K562 (cell line): ENCODE data around the gene MRGPRE. TPM values are rescaled to one million over a fixed set of nuclear protein-coding genes. Genes with fewer than 3 reads are reported as not detected.
"Not testable (repeated sequence)": the region's sequence is repeated elsewhere in the genome, so short reads cannot be mapped to it uniquely, and the experiment has no call there.

Experiments used
- ATAC-seq: fragments of 200-7000 bp; cut with Tn5 transposase; 3 replicates; pipeline ENCODE4 v1.9.1; 2020; ENCODE audit warnings: moderate library complexity
- BruUV-seq: library from RNA; stranded (reverse); fragments of 400-500 nt; replicated peaks from 2 replicates; lab custom pipeline; 2021; lab: Mats Ljungman, UMichigan
- CTCF ChIA-PET: fragments of 300-600 bp; formaldehyde crosslinking; extraction: SDS; loops from one replicate; lab custom pipeline; 2021; ENCODE audit warnings: low intra/inter-chr PET ratio; lab: Yijun Ruan, JAX
- POLR2A ChIA-PET: fragments of 300-600, 350-650 bp; sonication (Branson Sonifier 250); formaldehyde crosslinking; extraction: SDS; loops from one replicate; lab custom pipeline; 2021; ENCODE audit warnings: antibody characterized with exemption, inconsistent platforms; lab: Yijun Ruan, JAX
- DNase-seq, 4 experiments: peaks; one replicate each; pipeline versions ENCODE4 v3.0.0 to v3.0.0-alpha.2; 2011 to 2018; ENCODE audit warnings: low spot score in 3 of 4, mixed read lengths in 3 of 4; ENCODE audit errors: extremely low read depth in 1 of 4
- FAIRE-seq: peaks from 2 replicates; lab custom pipeline; 2011; peaks lifted over from hg19 to GRCh38; lab: Jason Lieb, UNC
- H2AFZ ChIP-seq: 2 replicates; pipeline ENCODE4 v1.6.0; 2011; ENCODE audit warnings: low read depth, low read length, control low read depth, inconsistent platforms
- H3K27ac ChIP-seq: fragments of 200-600 bp; 3 replicates; pipeline ENCODE4 v1.8.0; 2011; ENCODE audit warnings: low read depth, mild to moderate bottlenecking, control low read depth, inconsistent platforms, low read length, moderate library complexity, mixed read lengths; ENCODE audit errors: extremely low read depth
- H3K27me3 ChIP-seq, 2 experiments: fragments of 300-600 bp in 1 of 2; 2 replicates in 1 of 2; 3 replicates in 1 of 2; pipeline versions ENCODE4 v1.6.0 to v1.8.0; 2011; ENCODE audit warnings: inconsistent platforms in 2 of 2, low read length in 2 of 2, mild to moderate bottlenecking in 1 of 2, mixed read lengths in 1 of 2, moderate library complexity in 1 of 2; ENCODE audit not compliant: control insufficient read depth in 2 of 2, insufficient read depth in 2 of 2
- H3K36me3 ChIP-seq: fragments of 300-600 bp; 3 replicates; pipeline ENCODE4 v1.8.0; 2011; ENCODE audit warnings: mild to moderate bottlenecking, low read length, inconsistent platforms; ENCODE audit not compliant: control insufficient read depth, insufficient read depth
- H3K4me1 ChIP-seq, 2 experiments: fragments of 200-600 bp in 1 of 2; replicated peaks in 1 of 2; 2 replicates in 1 of 2; 3 replicates in 1 of 2; pipeline versions ENCODE4 v1.5.1 to v1.8.0; 2011; ENCODE audit warnings: inconsistent platforms in 2 of 2, low read length in 2 of 2, mild to moderate bottlenecking in 1 of 2, mixed read lengths in 1 of 2, moderate library complexity in 1 of 2; ENCODE audit not compliant: control insufficient read depth in 2 of 2, insufficient read depth in 2 of 2
- H3K4me2 ChIP-seq: 2 replicates; pipeline ENCODE4 v1.6.1; 2011; ENCODE audit warnings: low read length, control low read depth, inconsistent platforms, mixed read lengths; ENCODE audit not compliant: insufficient read depth
- H3K4me3 ChIP-seq: fragments of 200-600 bp; sonication (generic), shearing (Covaris generic); 2 replicates; pipeline ENCODE4 v1.5.1; 2016; ENCODE audit warnings: control low read depth, inconsistent platforms
- H3K79me2 ChIP-seq: fragments of 200-600 bp; 3 replicates; pipeline ENCODE4 v1.8.0; 2011; ENCODE audit warnings: low read length, inconsistent platforms; ENCODE audit not compliant: control insufficient read depth, insufficient read depth
- H3K9ac ChIP-seq, 2 experiments: 2 replicates each; pipeline versions ENCODE4 v1.6.0 to v1.6.1; 2011; ENCODE audit warnings: low read depth in 2 of 2, low read length in 2 of 2, control low read depth in 1 of 2, inconsistent platforms in 1 of 2, mild to moderate bottlenecking in 1 of 2, mixed read lengths in 1 of 2; ENCODE audit not compliant: insufficient read depth in 1 of 2
- H3K9me1 ChIP-seq: one replicate; pipeline ENCODE4 v1.6.0; 2011; ENCODE audit warnings: inconsistent platforms, mild to moderate bottlenecking, low read length, moderate library complexity; ENCODE audit not compliant: control insufficient read depth, insufficient read depth
- H3K9me3 ChIP-seq: replicated peaks from 2 replicates; pipeline ENCODE4 v1.5.1; 2011; ENCODE audit warnings: low read depth, low read length, inconsistent platforms; ENCODE audit not compliant: control insufficient read depth, insufficient read depth
- H4K20me1 ChIP-seq: replicated peaks from 2 replicates; pipeline ENCODE4 v1.6.1; 2011; ENCODE audit warnings: low read length, inconsistent platforms, mixed read lengths; ENCODE audit not compliant: control insufficient read depth, insufficient read depth
- WGBS: fragments of 100-300 bp; shearing (Covaris generic); methylation state at CpG from one replicate; pipeline ENCODE4 v1.1.6; 2016; ENCODE audit warnings: low coverage, mixed read lengths; ENCODE audit not compliant: insufficient coverage; ENCODE audit errors: missing lambda C conversion rate; 5-methylcytosine and 5-hydroxymethylcytosine counted together
- in situ Hi-C: fragments of 300-500 bp; cut with MboI; formaldehyde crosslinking; loops from 4 replicates; pipeline ENCODE4 v1.15.0; 2018; ENCODE audit warnings: inconsistent platforms, mixed read lengths
- intact Hi-C: fragments of 100-400 bp; cut with micrococcal nuclease; formaldehyde crosslinking; loops from 2 replicates; pipeline ENCODE4 v1.14.2; 2022
- polyA plus RNA-seq, 8 experiments: library from polyadenylated mRNA; depleted of rRNA in 4 of 8; stranded (reverse) in 5 of 8; unstranded in 3 of 8; fragments of >200 nt; fragmentation: Nextera tagmentation in 2 of 8; fragmentation: Illumina TruSeq in 1 of 8; extraction: Ambion mirVana in 2 of 8; extraction: Trizol in 1 of 8; gene quantifications; 2 replicates each; pipeline versions ENCODE4 v1.2.1 to v1.2.3, GENCODE V29; 2011 to 2014; ENCODE audit warnings: inconsistent platforms in 1 of 8, missing spikeins in 1 of 8
- total RNA-seq, 7 experiments: library from RNA; depleted of rRNA in 6 of 7; stranded (reverse); fragments of >200 nt in 6 of 7; fragmentation: Illumina TruSeq in 2 of 7; extraction: Trizol in 2 of 7; gene quantifications; 2 replicates each; pipeline versions ENCODE4 v1.2.1 to v1.2.3, GENCODE V29; 2011 to 2021; ENCODE audit warnings: low replicate concordance in 1 of 7

The MRGPRE gene
- total and polyA plus RNA-seq, 9 of the 15 experiments (the other 6 are each of a cell fraction or from before 2014, with no cell fraction given) = not detected

DNA sequence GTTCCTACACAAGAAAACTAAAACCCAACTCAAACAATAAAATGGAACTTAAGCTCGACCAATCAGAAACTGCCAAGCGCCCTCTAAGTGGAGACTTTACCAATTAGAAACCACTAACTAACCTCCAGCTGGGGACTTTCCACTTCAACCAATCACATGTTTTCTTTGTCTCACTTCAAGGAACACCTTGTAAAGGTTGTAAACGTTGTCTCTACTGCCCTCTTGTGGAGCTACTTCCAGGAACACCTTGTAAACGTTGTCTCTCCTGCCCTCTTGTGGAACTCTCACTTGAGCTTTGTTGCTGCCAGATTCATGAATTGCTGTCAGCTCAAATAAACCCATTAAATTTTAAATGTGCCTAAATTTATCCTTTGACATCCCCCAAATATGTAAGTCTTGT lies 46.7 kb upstream of the MRGPRE start:
- H3K4me3 ChIP-seq, H3K4me2 ChIP-seq, CTCF ChIA-PET, intact Hi-C loops, H3K36me3 ChIP-seq, H3K9ac ChIP-seq, BruUV-seq, DNase-seq, H2AFZ ChIP-seq, H3K27ac ChIP-seq, H3K79me2 ChIP-seq, H3K27me3 ChIP-seq, H4K20me1 ChIP-seq, in situ Hi-C loops, H3K9me1 ChIP-seq, H3K9me3 ChIP-seq, H3K4me1 ChIP-seq, POLR2A ChIA-PET: not testable (repeated sequence)
- WGBS = no CpG with 5 or more reads among the region's 4 CpGs
- ATAC-seq (peak; percentile 90), FAIRE-seq (peak; percentile 98)

DNA sequence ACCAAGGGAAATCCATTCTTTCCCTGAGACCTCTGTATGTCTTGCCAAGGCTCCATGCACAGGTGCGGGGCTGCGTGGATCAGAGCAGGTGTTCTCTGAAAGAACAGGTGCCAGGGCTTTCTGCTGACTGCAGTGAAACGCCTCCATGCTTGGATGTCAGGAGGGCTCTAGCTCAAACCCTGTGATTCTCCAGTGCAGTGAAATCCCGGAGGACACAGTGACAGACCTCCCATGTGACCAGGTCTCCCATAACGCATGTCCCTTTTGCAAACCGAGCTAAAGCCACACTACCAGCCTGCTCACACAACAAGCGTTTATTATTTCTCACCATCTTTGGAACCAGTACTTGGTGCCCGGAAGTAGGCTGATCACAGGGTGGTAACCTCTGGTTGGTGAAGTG lies 41.4 kb upstream of the MRGPRE start:
- no CpG with 5 or more reads among the region's 8 CpGs for WGBS
- H3K9me3 ChIP-seq, H3K27ac ChIP-seq, H3K4me2 ChIP-seq, intact Hi-C loops, H3K9ac ChIP-seq, H3K4me3 ChIP-seq, H3K27me3 ChIP-seq, in situ Hi-C loops, H3K79me2 ChIP-seq, CTCF ChIA-PET, DNase-seq, H3K9me1 ChIP-seq, H2AFZ ChIP-seq, POLR2A ChIA-PET, BruUV-seq, ATAC-seq, H3K4me1 ChIP-seq, H3K36me3 ChIP-seq, H4K20me1 ChIP-seq, FAIRE-seq: not testable (repeated sequence)

GRCh38 chr11:3262548-3262947 lies 30.3 kb upstream of the MRGPRE start:
- intact Hi-C loops, H3K36me3 ChIP-seq, in situ Hi-C loops, POLR2A ChIA-PET, CTCF ChIA-PET, H3K27me3 ChIP-seq, H3K4me3 ChIP-seq, H3K9me1 ChIP-seq, H3K4me1 ChIP-seq, H3K9ac ChIP-seq, H3K9me3 ChIP-seq, H4K20me1 ChIP-seq, H2AFZ ChIP-seq, H3K4me2 ChIP-seq, H3K79me2 ChIP-seq: not testable (repeated sequence)
- BruUV-seq = TSS peak; percentile 51
- ATAC-seq (peak; percentile 83), DNase-seq (peak in 1 of 4 experiments; percentile 52), FAIRE-seq (peak; percentile 69)
- peak overlapping the region; percentile 66; the same call in 2 of the 3 replicates for H3K27ac ChIP-seq
- WGBS = 0% methylated on average over 3 of the region's 7 CpGs

GRCh38 chr11:3261831-3262230 lies 29.6 kb upstream of the MRGPRE start:
- H3K9ac ChIP-seq, H3K27ac ChIP-seq, intact Hi-C loops, H4K20me1 ChIP-seq, H3K79me2 ChIP-seq, H3K4me3 ChIP-seq, H3K4me1 ChIP-seq, in situ Hi-C loops, H3K27me3 ChIP-seq, H3K9me1 ChIP-seq, H3K4me2 ChIP-seq, H3K36me3 ChIP-seq, CTCF ChIA-PET, H3K9me3 ChIP-seq, H2AFZ ChIP-seq, POLR2A ChIA-PET, BruUV-seq: not testable (repeated sequence)
- ATAC-seq (peak; percentile 70), DNase-seq (peak in 1 of 4 experiments; percentile 49), FAIRE-seq (peak; percentile 85)
- 0% methylated on average over 3 of the region's 8 CpGs for WGBS
